ENCODE results near the gene CAPZB. TPM values are rescaled to one million over a fixed set of nuclear protein-coding genes. Genes with fewer than 3 reads are reported as not detected.
"Not testable (repeated sequence)": the region's sequence is repeated elsewhere in the genome, so short reads cannot be mapped to it uniquely, and the experiment has no call there.

Gene CAPZB
- total and polyA plus RNA-seq, 2 donors (not counting 3 experiments of a cell fraction or from before 2014, with no cell fraction given) = 196 to 347 TPM

GRCh38 chr1:19511116-19511515, 25.8 kb upstream of the CAPZB start:
- Histone ChIP-seq H3K9me3 (replicated peaks; ENCODE audit: control insufficient read depth, insufficient read depth, low read length) (no peaks in the 10 kb centered on the region), H3K79me2 (ENCODE audit: control insufficient read depth, insufficient read depth, low read length) (no peaks in the 10 kb centered on the region), H3K36me3 (ENCODE audit: control insufficient read depth in 2 of 2, extremely low read depth in 1 of 2, insufficient read depth in 2 of 2, low read length in 2 of 2) (no peaks in the 10 kb centered on the region), H3K4me3 (replicated peaks in 1 of 3; ENCODE audit: insufficient read depth in 1 of 3, low read depth in 1 of 3, low read length in 3 of 3) (no peak overlapping the region), H3K9me1 (replicated peaks; ENCODE audit: control insufficient read depth, extremely low read depth, insufficient read depth, low read length) (no peaks in the 10 kb centered on the region), H3K4me2 (ENCODE audit: insufficient read depth, low read length) (no peak overlapping the region), H3K4me1 (ENCODE audit: control insufficient read depth, extremely low read depth, insufficient read depth, low read length) (peaks cover 3% of the 10 kb centered on the region), H3K27me3 (ENCODE audit: control insufficient read depth in 2 of 2, insufficient read depth in 2 of 2, low read length in 2 of 2) (no peaks in the 10 kb centered on the region), H3K9ac (replicated peaks; ENCODE audit: extremely low read depth, insufficient read depth, low read length) (no peak overlapping the region), H4K20me1 (replicated peaks; ENCODE audit: control insufficient read depth, extremely low read depth, insufficient read depth, low read length) (no peaks in the 10 kb centered on the region), H3K27ac (ENCODE audit: insufficient read depth, low read depth, low read length) (no peak overlapping the region), H2AFZ (ENCODE audit: low read depth, low read length) (no peak overlapping the region)
- FAIRE-seq (no peak), DNase-seq (ENCODE audit: low read depth, low spot score) (no peak)
- POLR2A ChIA-PET = no interaction called here
- TF ChIP-seq POLR2A (IDR thresholded peaks at IDR 0.05; ENCODE audit: low read depth, low read length) = no peak
- TF ChIP-seq CTCF (IDR thresholded peaks at IDR 0.05; ENCODE audit: extremely low read depth in 1 of 2, insufficient read depth in 1 of 2, low read depth in 1 of 2, low read length in 2 of 2) = no peak
- no peak for TF ChIP-seq MYC (IDR thresholded peaks at IDR 0.05; ENCODE audit: low read depth, low read length)
- TF ChIP-seq JUN (IDR thresholded peaks at IDR 0.05; ENCODE audit: borderline replicate concordance, insufficient read depth, insufficient read length, low read depth) = no peak
- no peak for TF ChIP-seq GATA2 (IDR thresholded peaks at IDR 0.05; ENCODE audit: insufficient read depth, insufficient read length, low read depth, low read length)
- no peak for TF ChIP-seq MAX (IDR thresholded peaks at IDR 0.05; ENCODE audit: insufficient read depth, insufficient read length)
- no peak for TF ChIP-seq FOS (IDR thresholded peaks at IDR 0.05; ENCODE audit: borderline replicate concordance, insufficient read depth, low read length)
- no peak for TF ChIP-seq EZH2 (IDR thresholded peaks at IDR 0.05; ENCODE audit: borderline replicate concordance, low read depth, low read length, severe bottlenecking)
- no peak for TF ChIP-seq POLR2AphosphoS5 (IDR thresholded peaks at IDR 0.05; ENCODE audit: insufficient read depth, low read depth, low read length)
- intact Hi-C loops (cut with micrococcal nuclease) = no loop called here
- dilution Hi-C loops (cut with MboI; ENCODE audit: extremely low pct_ligation_motif_present, low sequenced_read_pairs) = no loop called here
- BruUV-seq (replicated peaks) = no TSS peak
- CTCF ChIA-PET = interaction anchor here (0.9 to 1.3 kb wide), 3 partner anchors 23 to 143 kb away, joined by 3 to 6 read pairs (median 3); no protein-coding TSS in a partner anchor

GRCh38 chr1:19509647-19510046, 24.3 kb upstream of the CAPZB start:
- POLR2A ChIA-PET; FAIRE-seq; H3K4me2 ChIP-seq (ENCODE audit: insufficient read depth, low read length); dilution Hi-C loops (cut with MboI; ENCODE audit: extremely low pct_ligation_motif_present, low sequenced_read_pairs); H3K36me3 ChIP-seq (ENCODE audit: control insufficient read depth in 2 of 2, extremely low read depth in 1 of 2, insufficient read depth in 2 of 2, low read length in 2 of 2); DNase-seq (ENCODE audit: low read depth, low spot score); H3K9ac ChIP-seq (replicated peaks; ENCODE audit: extremely low read depth, insufficient read depth, low read length); H3K79me2 ChIP-seq (ENCODE audit: control insufficient read depth, insufficient read depth, low read length); H3K9me1 ChIP-seq (replicated peaks; ENCODE audit: control insufficient read depth, extremely low read depth, insufficient read depth, low read length); BruUV-seq (replicated peaks); CTCF ChIA-PET; H2AFZ ChIP-seq (ENCODE audit: low read depth, low read length); H3K9me3 ChIP-seq (replicated peaks; ENCODE audit: control insufficient read depth, insufficient read depth, low read length); H3K4me3 ChIP-seq (replicated peaks in 1 of 3; ENCODE audit: insufficient read depth in 1 of 3, low read depth in 1 of 3, low read length in 3 of 3); H3K27me3 ChIP-seq (ENCODE audit: control insufficient read depth in 2 of 2, insufficient read depth in 2 of 2, low read length in 2 of 2); H4K20me1 ChIP-seq (replicated peaks; ENCODE audit: control insufficient read depth, extremely low read depth, insufficient read depth, low read length); H3K27ac ChIP-seq (ENCODE audit: insufficient read depth, low read depth, low read length): not testable (repeated sequence)
- intact Hi-C loops (cut with micrococcal nuclease) = loop anchor here (5.0 kb wide), 1 partner anchor 143 kb away; no protein-coding TSS in a partner anchor
- peaks cover 15% of the 10 kb centered on the region for H3K4me1 ChIP-seq (ENCODE audit: control insufficient read depth, extremely low read depth, insufficient read depth, low read length)
